IMR-90 (cell line): ENCODE data around the gene BECN2. TPM values are rescaled to one million over a fixed set of nuclear protein-coding genes. Genes with fewer than 3 reads are reported as not detected.

Experiments
- ATAC-seq: fragments of 200-7000 bp; cut with Tn5 transposase; 2 replicates; pipeline ENCODE4 v1.9.1; 2020; ENCODE audit warnings: low read depth, mild to moderate bottlenecking, moderate library complexity
- BruUV-seq: library from RNA; stranded (reverse); fragments of 400-500 nt; replicated peaks from 2 replicates; lab custom pipeline; 2021; lab: Mats Ljungman, UMichigan
- CTCF ChIA-PET: fragments of 300-600 bp; formaldehyde crosslinking; extraction: SDS; loops from one replicate; lab custom pipeline; 2021; ENCODE audit warnings: antibody characterized with exemption; lab: Yijun Ruan, JAX
- POLR2A ChIA-PET: fragments of 300-600 bp; sonication (Branson Sonifier 250); formaldehyde crosslinking; loops from one replicate; lab custom pipeline; 2022; ENCODE audit warnings: antibody characterized with exemption; ENCODE audit not compliant: unreplicated experiment; lab: Charles Lee
- DNase-seq: peaks from one replicate; pipeline ENCODE4 v3.0.0; 2013
- H2AFZ ChIP-seq: replicated peaks from 2 replicates; pipeline ENCODE3; 2013; ENCODE audit warnings: low read length, mild to moderate bottlenecking; ENCODE audit not compliant: poor library complexity
- H2AK5ac ChIP-seq: 2 replicates; pipeline ENCODE4 v1.6.1; 2013; ENCODE audit warnings: low read depth, low read length, inconsistent platforms
- H2AK9ac ChIP-seq: replicated peaks from 2 replicates; pipeline ENCODE3; 2013; ENCODE audit warnings: mild to moderate bottlenecking, low read depth, low read length, moderate library complexity; ENCODE audit not compliant: poor library complexity
- H2BK120ac ChIP-seq: 2 replicates; pipeline ENCODE4 v1.6.1; 2013; ENCODE audit warnings: low read depth, low read length, inconsistent platforms
- H2BK15ac ChIP-seq: 3 replicates; pipeline ENCODE4 v1.6.1; 2013; ENCODE audit warnings: low read depth, low read length, inconsistent platforms
- H2BK20ac ChIP-seq: 2 replicates; pipeline ENCODE4 v1.6.1; 2013; ENCODE audit warnings: low read depth, mild to moderate bottlenecking, inconsistent platforms, low read length, moderate library complexity
- H2BK5ac ChIP-seq: 2 replicates; pipeline ENCODE4 v1.6.1; 2013; ENCODE audit warnings: mild to moderate bottlenecking, low read depth, low read length, inconsistent platforms; ENCODE audit not compliant: poor library complexity, severe bottlenecking
- H3K14ac ChIP-seq: replicated peaks from 2 replicates; pipeline ENCODE4 v1.6.1; 2013; ENCODE audit warnings: low read depth, low read length, inconsistent platforms
- H3K18ac ChIP-seq: 2 replicates; pipeline ENCODE4 v1.6.1; 2013; ENCODE audit warnings: low read depth, low read length, control low read depth
- H3K23ac ChIP-seq: 2 replicates; pipeline ENCODE4 v1.6.1; 2013; ENCODE audit warnings: low read depth, low read length, inconsistent platforms
- H3K27ac ChIP-seq: 2 replicates; pipeline ENCODE4 v1.5.1; 2013; ENCODE audit warnings: mild to moderate bottlenecking, control low read depth, low read length; ENCODE audit not compliant: insufficient read depth
- H3K27me3 ChIP-seq: 2 replicates; pipeline ENCODE4 v1.6.1; 2013; ENCODE audit warnings: low read length; ENCODE audit not compliant: control insufficient read depth, insufficient read depth
- H3K36me3 ChIP-seq: 2 replicates; pipeline ENCODE4 v1.6.1; 2013; ENCODE audit warnings: low read length, mixed read lengths; ENCODE audit not compliant: control insufficient read depth, insufficient read depth
- H3K4ac ChIP-seq: 2 replicates; pipeline ENCODE4 v1.6.1; 2013; ENCODE audit warnings: low read depth, low read length, inconsistent platforms
- H3K4me1 ChIP-seq: 2 replicates; pipeline ENCODE4 v1.6.1; 2013; ENCODE audit warnings: low read length, mixed read lengths; ENCODE audit not compliant: control insufficient read depth, insufficient read depth
- H3K4me2 ChIP-seq: 2 replicates; pipeline ENCODE4 v1.6.1; 2013; ENCODE audit warnings: low read depth, mild to moderate bottlenecking, control low read depth, low read length, moderate library complexity
- H3K4me3 ChIP-seq: 2 replicates; pipeline ENCODE4 v1.5.1; 2013; ENCODE audit warnings: low read depth, mild to moderate bottlenecking, control low read depth, low read length, moderate library complexity; ENCODE audit not compliant: insufficient read depth
- H3K56ac ChIP-seq: 2 replicates; pipeline ENCODE4 v1.6.1; 2013; ENCODE audit warnings: low read length, inconsistent platforms; ENCODE audit not compliant: insufficient read depth; ENCODE audit errors: extremely low read depth
- H3K79me1 ChIP-seq, 2 experiments: 2 replicates each; pipeline ENCODE4 v1.6.1; 2013; ENCODE audit warnings: low read length in 2 of 2, inconsistent platforms in 1 of 2, low read depth in 1 of 2
- H3K9ac ChIP-seq: 2 replicates; pipeline ENCODE4 v1.6.1; 2013; ENCODE audit warnings: low read depth, low read length, control low read depth
- H3K9me1 ChIP-seq: 2 replicates; pipeline ENCODE4 v1.6.1; 2013; ENCODE audit warnings: low read length, inconsistent platforms; ENCODE audit not compliant: insufficient read depth
- H3K9me3 ChIP-seq: 2 replicates; pipeline ENCODE4 v1.6.1; 2013; ENCODE audit warnings: low read length; ENCODE audit not compliant: control insufficient read depth, insufficient read depth
- H4K20me1 ChIP-seq: 2 replicates; pipeline ENCODE4 v1.6.1; 2013; ENCODE audit warnings: low read length, inconsistent platforms; ENCODE audit not compliant: insufficient read depth
- H4K5ac ChIP-seq: 2 replicates; pipeline ENCODE4 v1.6.1; 2013; ENCODE audit warnings: mild to moderate bottlenecking, low read depth, low read length, control low read depth
- H4K8ac ChIP-seq, 2 experiments: 2 replicates each; pipeline ENCODE4 v1.6.1; 2013; ENCODE audit warnings: low read depth in 2 of 2, low read length in 2 of 2, control low read depth in 1 of 2, inconsistent platforms in 1 of 2
- H4K91ac ChIP-seq: 2 replicates; pipeline ENCODE4 v1.6.1; 2013; ENCODE audit warnings: low read depth, low read length, inconsistent platforms; ENCODE audit not compliant: insufficient read depth
- BHLHE40 ChIP-seq: fragments of 150-350 bp; IDR thresholded peaks from 2 replicates; pipeline ENCODE4 v1.6.1; 2016; ENCODE audit warnings: mild to moderate bottlenecking, low read depth, low read length
- MAZ ChIP-seq: IDR thresholded peaks from 2 replicates; pipeline ENCODE4 v1.6.1; 2012; ENCODE audit warnings: low read depth, mild to moderate bottlenecking, low read length, improper control_type of control experiment, moderate library complexity, borderline replicate concordance
- NFE2L2 ChIP-seq: fragments of 150-350 bp; IDR thresholded peaks from 2 replicates; pipeline ENCODE4 v1.6.1; 2016; ENCODE audit warnings: low read depth, mild to moderate bottlenecking, low read length
- SMC3 ChIP-seq: fragments of 150-350 bp; IDR thresholded peaks from 2 replicates; pipeline ENCODE4 v1.6.1; 2016; ENCODE audit warnings: low read depth, mild to moderate bottlenecking, antibody characterized with exemption, low read length, moderate library complexity
- WGBS, 2 experiments: methylation state at CpG; one replicate each; pipeline versions ENCODE4 v1.1.5 to v1.1.7; 2013; ENCODE audit warnings: missing lambda C conversion rate in 2 of 2; ENCODE audit not compliant: insufficient read length in 1 of 2; ENCODE audit errors: extremely low coverage in 2 of 2; 5-methylcytosine and 5-hydroxymethylcytosine counted together
- dilution Hi-C: fragments of 300-500 bp; cut with HindIII; formaldehyde crosslinking; loops from one replicate; pipeline ENCODE4 v1.14.3; 2018; ENCODE audit warnings: low sequenced_read_pairs; ENCODE audit not compliant: unreplicated experiment
- in situ Hi-C: fragments of 300-500 bp; cut with MboI; formaldehyde crosslinking; loops from 3 replicates; pipeline ENCODE4 v1.14.3; 2019; ENCODE audit warnings: low sequenced_read_pairs, inconsistent platforms, mixed read lengths
- intact Hi-C: fragments of 100-400 bp; cut with micrococcal nuclease; formaldehyde crosslinking; loops from 2 replicates; pipeline ENCODE4 v1.10.0; 2022
- polyA plus RNA-seq, 3 experiments: library from polyadenylated mRNA; depleted of rRNA; stranded (reverse); fragments of >200 nt; gene quantifications; 2 replicates each; pipeline ENCODE4 v1.2.3, GENCODE V29; 2012; ENCODE audit warnings: low replicate concordance in 1 of 3
- total RNA-seq: library from RNA; depleted of rRNA; stranded (reverse); fragments of >200 nt; gene quantifications from 2 replicates; pipeline ENCODE4 v1.2.3, GENCODE V29; 2012
- TF ChIP-seq, protein P1 (sequence below): fragments of 150-350 bp; IDR thresholded peaks from 2 replicates; pipeline ENCODE4 v1.6.1; 2016; ENCODE audit warnings: low read depth, mild to moderate bottlenecking, low read length, moderate library complexity, borderline replicate concordance

Gene BECN2
- total and polyA plus RNA-seq, 2 of the 4 experiments (the other 2 are of a cell fraction) = not detected

DNA sequence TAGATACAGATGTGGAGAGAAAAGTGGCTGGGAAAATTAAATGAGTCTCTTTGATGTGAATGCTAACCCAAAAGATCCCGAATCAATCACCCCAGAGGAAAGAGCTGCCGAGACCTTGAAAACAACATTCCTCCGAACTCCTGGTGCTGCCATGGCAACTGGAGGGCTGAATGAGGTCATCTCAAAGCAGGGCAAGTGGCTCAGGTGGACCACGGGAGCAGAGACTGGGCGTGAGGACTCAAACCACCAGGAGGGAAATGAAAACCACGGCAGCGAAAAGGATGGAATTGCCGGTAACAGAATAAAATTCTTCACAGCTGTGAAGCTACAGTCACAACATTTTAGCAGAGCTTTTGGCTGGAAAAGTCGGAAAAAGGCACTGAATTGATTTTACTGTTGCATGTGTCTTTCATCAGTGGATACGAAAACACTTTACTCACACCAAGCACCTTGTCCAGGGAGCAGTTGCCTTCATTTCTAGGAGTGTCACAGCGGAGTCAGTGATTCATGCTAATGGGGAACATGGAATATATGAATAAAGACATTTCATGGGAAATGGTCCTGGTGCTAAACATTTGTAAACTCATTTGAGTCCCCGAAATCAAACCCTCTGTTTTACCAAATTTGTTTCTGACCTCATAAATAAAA is 23.2 kb upstream of the BECN2 start:
- Histone ChIP-seq H3K27ac (no peak overlapping the region), H3K4me3 (no peak overlapping the region), H3K23ac (no peak overlapping the region), H3K18ac (no peak overlapping the region), H3K79me1 (no peaks in the 10 kb centered on the region), H2BK5ac (no peak overlapping the region), H3K9ac (no peak overlapping the region), H3K4ac (no peak overlapping the region), H4K20me1 (no peaks in the 10 kb centered on the region), H2AFZ (no peak overlapping the region), H2BK120ac (no peak overlapping the region), H2AK5ac (no peak overlapping the region), H2BK20ac (no peak overlapping the region), H3K56ac (no peak overlapping the region), H3K36me3 (no peaks in the 10 kb centered on the region), H2AK9ac (no peak overlapping the region), H3K14ac (no peak overlapping the region), H3K4me1 (no peaks in the 10 kb centered on the region), H4K8ac (no peak overlapping the region), H3K4me2 (no peak overlapping the region), H3K9me1 (no peaks in the 10 kb centered on the region), H4K91ac (no peak overlapping the region), H4K5ac (no peak overlapping the region), H2BK15ac (no peak overlapping the region), H3K27me3 (no peaks in the 10 kb centered on the region), H3K9me3 (no peaks in the 10 kb centered on the region)
- DNase-seq (no peak), ATAC-seq (no peak; the same call in 1 of the 2 replicates)
- dilution Hi-C loops (no loop called here), in situ Hi-C loops (no loop called here), intact Hi-C loops (no loop called here)
- 54% methylated on average over 4 of the region's 12 CpGs; no CpG with 5 or more reads in 1 of the 2 experiments for WGBS, 2 experiments
- TF ChIP-seq MAZ (no peak), SMC3 (no peak), BHLHE40 (no peak), NFE2L2 (no peak)
- TF ChIP-seq, protein P1, sequence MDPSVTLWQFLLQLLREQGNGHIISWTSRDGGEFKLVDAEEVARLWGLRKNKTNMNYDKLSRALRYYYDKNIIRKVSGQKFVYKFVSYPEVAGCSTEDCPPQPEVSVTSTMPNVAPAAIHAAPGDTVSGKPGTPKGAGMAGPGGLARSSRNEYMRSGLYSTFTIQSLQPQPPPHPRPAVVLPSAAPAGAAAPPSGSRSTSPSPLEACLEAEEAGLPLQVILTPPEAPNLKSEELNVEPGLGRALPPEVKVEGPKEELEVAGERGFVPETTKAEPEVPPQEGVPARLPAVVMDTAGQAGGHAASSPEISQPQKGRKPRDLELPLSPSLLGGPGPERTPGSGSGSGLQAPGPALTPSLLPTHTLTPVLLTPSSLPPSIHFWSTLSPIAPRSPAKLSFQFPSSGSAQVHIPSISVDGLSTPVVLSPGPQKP = no peak
- ChIA-PET CTCF (no interaction called here), POLR2A (no interaction called here)
- BruUV-seq = no TSS peak
